Body of pancreas (tissue), 4 donors: ENCODE measurements around the gene ASAP2. TPM values are rescaled to one million over a fixed set of nuclear protein-coding genes. Genes with fewer than 3 reads are reported as not detected.

Source experiments
- ATAC-seq: fragments of 150-250 bp; one replicate; pipeline ENCODE4 v1.9.1; 2016
- DNase-seq, 4 donors: peaks; one replicate each; pipeline ENCODE4 v3.0.0-alpha.2; 2019
- H3K27ac ChIP-seq, 4 donors: fragments of 200-600 bp; sonication (generic); 1 replicate in 3 of 4; 2 replicates in 1 of 4; pipeline versions ENCODE4 v1.5.1 to v1.6.1; 2016 to 2019; ENCODE audit warnings: mild to moderate bottlenecking in 1 of 4, mixed read lengths in 1 of 4, moderate library complexity in 1 of 4
- H3K27me3 ChIP-seq, 2 donors: fragments of 200-600 bp; sonication (generic); one replicate each; pipeline ENCODE4 v1.6.0; 2016; ENCODE audit warnings: mild to moderate bottlenecking in 1 of 2
- H3K36me3 ChIP-seq, 2 donors: fragments of 200-600 bp; sonication (generic); replicated peaks in 1 of 2; 2 replicates each; pipeline ENCODE4 v1.5.1; 2016; ENCODE audit warnings: low read depth in 2 of 2; ENCODE audit not compliant: insufficient read depth in 1 of 2
- H3K4me1 ChIP-seq: fragments of 200-600 bp; sonication (generic); one replicate; pipeline ENCODE4 v1.6.0; 2016
- H3K4me3 ChIP-seq, 2 donors: fragments of 200-600 bp; sonication (generic); 1 replicate in 1 of 2; 2 replicates in 1 of 2; pipeline ENCODE4 v1.5.1; 2016 to 2019
- H3K9me3 ChIP-seq, 3 donors: fragments of 200-600 bp; sonication (generic); 1 replicate in 2 of 3; 2 replicates in 1 of 3; pipeline ENCODE4 v1.5.1; 2016
- CTCF ChIP-seq, 7 experiments: fragments of 450-650 bp in 4 of 7; fragments of 200-600 bp in 3 of 7; sonication (generic) in 3 of 7; IDR thresholded peaks; one replicate each; pipeline ENCODE4 v1.5.1; 2016 to 2019; ENCODE audit warnings: antibody characterized with exemption in 7 of 7
- POLR2A ChIP-seq, 3 donors: fragments of 450-650 bp; IDR thresholded peaks; one replicate each; pipeline ENCODE4 v1.6.1; 2016; ENCODE audit warnings: antibody characterized with exemption in 3 of 3, mild to moderate bottlenecking in 2 of 3
- WGBS, 2 donors: methylation state at CpG; one replicate each; pipeline ENCODE4 v1.1.5; 2017; 5-methylcytosine and 5-hydroxymethylcytosine counted together
- intact Hi-C: fragments of 100-400 bp; cut with DNase I; formaldehyde crosslinking; loops from one replicate; pipeline ENCODE4 v1.15.1; 2023
- total RNA-seq, 2 donors: library from RNA; depleted of rRNA; stranded (reverse); fragments of >200 nt; gene quantifications; one replicate each; pipeline ENCODE4 v1.1.0, GENCODE V29; 2016

Gene ASAP2
- total RNA-seq, 2 donors from 2014 or later, result 12.5 to 23.7 TPM

DNA sequence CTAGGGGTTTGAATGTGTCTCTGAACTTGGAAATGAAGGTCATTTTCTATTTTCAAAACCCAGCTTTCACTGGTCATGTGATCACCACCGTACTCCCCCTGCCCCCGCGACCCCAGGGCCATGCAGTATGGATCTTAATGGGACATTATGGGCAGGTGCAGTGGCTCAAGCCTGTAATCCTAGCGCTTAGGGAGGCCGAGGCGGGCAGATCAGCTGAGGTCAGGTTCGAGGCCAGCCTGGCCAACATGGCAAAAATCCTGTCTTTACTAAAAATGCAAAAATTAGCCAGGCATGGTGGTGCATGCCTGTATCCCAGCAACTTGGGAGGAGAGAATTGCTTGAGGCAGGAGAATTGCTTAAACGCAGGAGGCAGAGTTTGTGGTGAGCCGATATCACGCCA is 139.4 kb downstream of the ASAP2 start:
- Histone ChIP-seq H3K4me1 (peaks cover 23% of the 10 kb centered on the region), H3K27ac (no peak overlapping the region), H3K9me3 (no peaks in the 10 kb centered on the region), H3K27me3 (no peaks in the 10 kb centered on the region), H3K4me3 (no peak overlapping the region), H3K36me3 (no peaks in the 10 kb centered on the region)
- DNase-seq, result no peak
- ATAC-seq, result no peak
- TF ChIP-seq POLR2A (IDR thresholded peaks at IDR 0.05) (no peak), CTCF (IDR thresholded peaks at IDR 0.05) (no peak)
- 96 to 97% methylated on average over 10 of the region's 10 CpGs for WGBS, 2 donors
- intact Hi-C loops, result loop anchor here (10.0 kb wide), 1 partner anchor 201 kb away; no protein-coding TSS in a partner anchor

DNA sequence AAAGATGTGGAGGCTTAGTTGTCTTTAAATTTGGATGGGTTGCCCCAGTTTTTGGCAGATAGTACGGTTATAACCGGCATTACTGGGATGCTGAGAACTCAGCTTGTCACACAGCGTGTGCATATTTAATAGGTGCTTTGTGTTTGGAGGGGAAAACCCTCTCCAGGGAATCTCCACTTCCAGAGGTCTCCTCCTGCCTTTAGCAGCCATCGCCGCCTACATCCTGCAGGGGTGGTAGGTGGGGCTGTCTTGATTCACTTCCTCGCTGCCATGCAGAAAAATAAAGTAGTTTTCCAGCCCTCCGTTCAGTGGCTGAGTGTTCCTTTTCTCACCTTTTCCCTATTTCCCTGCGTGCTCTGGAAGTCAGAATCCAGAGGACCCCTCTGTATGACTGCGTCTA is 140.3 kb downstream of the ASAP2 start:
- intact Hi-C loops, result loop anchor here (10.0 kb wide), 1 partner anchor 202 kb away; no protein-coding TSS in a partner anchor
- Histone ChIP-seq H3K4me3 (no peak overlapping the region), H3K4me1 (peaks cover 16% of the 10 kb centered on the region), H3K9me3 (no peaks in the 10 kb centered on the region), H3K36me3 (no peaks in the 10 kb centered on the region), H3K27me3 (no peaks in the 10 kb centered on the region), H3K27ac (peak overlapping the region; percentile 50 to 72 (median 56))
- DNase-seq (no peak), ATAC-seq (no peak)
- WGBS, 2 donors, result 66 to 89% methylated on average over 9 of the region's 9 CpGs
- TF ChIP-seq CTCF (IDR thresholded peaks at IDR 0.05), result no peak
- TF ChIP-seq POLR2A (IDR thresholded peaks at IDR 0.05), result no peak

DNA sequence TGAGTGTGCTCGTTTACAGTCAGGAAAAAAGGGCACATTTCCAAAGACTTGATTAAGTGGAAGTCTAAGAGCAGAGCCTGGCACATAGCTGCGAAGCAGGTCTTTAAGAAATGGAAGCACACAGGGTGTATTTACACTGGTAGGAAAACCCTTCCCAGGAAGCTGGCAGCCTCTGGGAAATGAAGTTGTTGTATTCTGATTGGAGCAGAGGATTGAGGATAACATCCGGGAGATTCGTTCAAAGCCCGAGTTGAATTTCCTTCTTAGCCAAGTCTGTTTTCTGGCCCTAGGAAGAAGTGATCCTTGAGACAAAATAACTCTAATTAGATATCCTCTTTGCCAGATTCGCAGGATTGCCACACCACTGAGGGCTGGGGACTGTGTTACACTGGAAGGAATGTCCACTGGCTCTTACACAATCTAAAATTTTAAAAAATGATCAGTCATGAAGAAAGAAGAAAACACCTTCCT is 140.8 kb downstream of the ASAP2 start:
- intact Hi-C loops, result loop anchor here (10.0 kb wide), 1 partner anchor 203 kb away; no protein-coding TSS in a partner anchor
- ATAC-seq, result peak; percentile 75
- H3K4me3 ChIP-seq, result no peak overlapping the region
- TF ChIP-seq CTCF (IDR thresholded peaks at IDR 0.05) (peak in 2 of 7 experiments; percentile 2 to 5), POLR2A (IDR thresholded peaks at IDR 0.05) (no peak)
- H3K9me3 ChIP-seq, result no peaks in the 10 kb centered on the region
- H3K27ac ChIP-seq, result peak overlapping the region; percentile 50 to 72 (median 56)
- no peaks in the 10 kb centered on the region for H3K36me3 ChIP-seq
- 26 to 38% methylated on average over 6 of the region's 6 CpGs for WGBS, 2 donors
- H3K4me1 ChIP-seq, result peaks cover 15% of the 10 kb centered on the region
- DNase-seq, result peak; percentile 33 to 58 (median 58)
- no peaks in the 10 kb centered on the region for H3K27me3 ChIP-seq

DNA sequence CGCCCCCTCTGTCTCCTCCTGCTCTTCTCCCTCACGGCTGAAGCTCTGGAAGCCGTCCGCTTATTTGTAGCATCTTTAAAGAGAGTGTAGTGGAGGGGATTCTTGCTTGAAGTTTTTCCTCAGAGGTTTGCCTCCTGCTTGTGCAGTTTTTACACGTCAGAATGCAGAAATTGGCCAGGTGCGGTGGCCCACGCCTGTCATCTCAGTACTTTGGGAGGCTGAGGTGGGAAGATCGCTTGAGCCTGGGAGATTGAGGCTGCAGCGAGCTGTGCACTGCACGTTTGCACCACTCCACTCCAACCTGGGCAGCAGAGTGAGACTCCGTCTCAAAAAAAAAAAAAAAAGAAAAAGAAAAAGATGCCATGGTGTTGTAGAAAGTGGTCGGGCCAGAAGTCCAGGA is 147.7 kb downstream of the ASAP2 start:
- intact Hi-C loops, result no loop called here
- no peak for ATAC-seq
- no peak for DNase-seq
- Histone ChIP-seq H3K4me3 (no peak overlapping the region), H3K9me3 (no peaks in the 10 kb centered on the region), H3K4me1 (no peaks in the 10 kb centered on the region), H3K36me3 (no peaks in the 10 kb centered on the region), H3K27me3 (no peaks in the 10 kb centered on the region), H3K27ac (no peak overlapping the region)
- TF ChIP-seq CTCF (IDR thresholded peaks at IDR 0.05), result no peak
- TF ChIP-seq POLR2A (IDR thresholded peaks at IDR 0.05), result no peak
- WGBS, 2 donors, result 90 to 96% methylated on average over 12 of the region's 12 CpGs

- 81% methylated on average over 3 of the region's 3 CpGs for WGBS, 2 donors
- no peaks in the 10 kb centered on the region for H3K4me1 ChIP-seq
- no peak overlapping the region for H3K4me3 ChIP-seq
- intact Hi-C loops, result no loop called here
- no peak overlapping the region for H3K27ac ChIP-seq
- no peak for DNase-seq
- no peak for TF ChIP-seq CTCF (IDR thresholded peaks at IDR 0.05)
- no peak for TF ChIP-seq POLR2A (IDR thresholded peaks at IDR 0.05)
- H3K27me3 ChIP-seq, result no peaks in the 10 kb centered on the region
- ATAC-seq, result no peak
- H3K9me3 ChIP-seq, result no peaks in the 10 kb centered on the region
- no peaks in the 10 kb centered on the region for H3K36me3 ChIP-seq
Observed at GRCh38 chr2:9355270-9355669, 148.7 kb downstream of the ASAP2 start.
